ENCODE data around the gene SNRPA1.

SNRPA1 gene

DNA sequence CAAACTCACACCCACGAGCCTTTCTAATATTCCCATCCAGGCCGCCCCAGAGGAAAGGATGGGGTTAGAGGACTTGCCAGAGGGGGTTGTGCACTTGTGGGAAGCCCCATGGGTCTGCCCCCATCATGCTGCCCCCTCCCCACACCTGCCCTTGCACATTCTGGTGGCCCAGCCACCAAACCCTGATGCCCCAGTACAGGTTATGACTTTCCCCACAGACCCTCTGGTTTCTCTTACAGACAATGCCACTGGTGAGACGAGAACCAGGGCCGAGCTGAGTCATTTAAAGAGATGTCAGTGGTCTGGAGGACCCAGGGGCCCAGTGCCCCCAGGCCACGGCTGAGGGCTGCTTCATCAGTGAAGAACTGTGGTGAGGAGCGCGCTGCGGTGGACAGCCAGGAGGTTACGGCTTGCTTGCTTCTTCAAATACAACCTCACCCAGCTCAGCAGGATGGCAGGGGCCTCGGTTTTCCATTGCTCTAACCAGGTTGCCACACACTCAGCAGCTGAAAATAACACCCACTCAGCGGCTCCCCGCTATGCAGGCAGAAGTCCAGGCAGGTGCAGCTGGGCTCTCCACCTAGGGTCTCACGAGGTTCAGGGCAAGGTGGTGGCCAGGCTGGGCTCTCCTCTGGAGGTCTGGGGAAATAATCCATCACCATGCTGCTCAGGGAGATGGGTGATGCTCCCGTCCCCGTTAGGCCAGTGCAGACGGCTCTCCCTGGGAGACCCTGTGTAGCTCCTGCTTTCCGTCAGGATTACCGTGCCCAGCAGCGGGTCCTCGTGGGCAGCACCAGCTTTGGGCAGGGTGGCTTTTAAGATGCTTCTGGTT is 13.8 kb upstream of the SNRPA1 start:
- H3K27me3 ChIP-seq (ENCODE audit: insufficient read depth, low read length) = no peaks in the 10 kb centered on the region
- H3K4me3 ChIP-seq (ENCODE audit: low read depth, low read length) = no peak overlapping the region
- no peak overlapping the region for H2AFZ ChIP-seq (ENCODE audit: low read length, unreplicated experiment)
- H3K36me3 ChIP-seq (ENCODE audit: insufficient read depth, low read length) = no peaks in the 10 kb centered on the region
- no peaks in the 10 kb centered on the region for H3K79me2 ChIP-seq (ENCODE audit: control insufficient read depth, insufficient read depth, low read length, unreplicated experiment)
- no peaks in the 10 kb centered on the region for H3K4me1 ChIP-seq (ENCODE audit: control insufficient read depth, insufficient read depth, low read length, unreplicated experiment)
- no peak overlapping the region for H3K27ac ChIP-seq (ENCODE audit: low read depth, low read length)

DNA sequence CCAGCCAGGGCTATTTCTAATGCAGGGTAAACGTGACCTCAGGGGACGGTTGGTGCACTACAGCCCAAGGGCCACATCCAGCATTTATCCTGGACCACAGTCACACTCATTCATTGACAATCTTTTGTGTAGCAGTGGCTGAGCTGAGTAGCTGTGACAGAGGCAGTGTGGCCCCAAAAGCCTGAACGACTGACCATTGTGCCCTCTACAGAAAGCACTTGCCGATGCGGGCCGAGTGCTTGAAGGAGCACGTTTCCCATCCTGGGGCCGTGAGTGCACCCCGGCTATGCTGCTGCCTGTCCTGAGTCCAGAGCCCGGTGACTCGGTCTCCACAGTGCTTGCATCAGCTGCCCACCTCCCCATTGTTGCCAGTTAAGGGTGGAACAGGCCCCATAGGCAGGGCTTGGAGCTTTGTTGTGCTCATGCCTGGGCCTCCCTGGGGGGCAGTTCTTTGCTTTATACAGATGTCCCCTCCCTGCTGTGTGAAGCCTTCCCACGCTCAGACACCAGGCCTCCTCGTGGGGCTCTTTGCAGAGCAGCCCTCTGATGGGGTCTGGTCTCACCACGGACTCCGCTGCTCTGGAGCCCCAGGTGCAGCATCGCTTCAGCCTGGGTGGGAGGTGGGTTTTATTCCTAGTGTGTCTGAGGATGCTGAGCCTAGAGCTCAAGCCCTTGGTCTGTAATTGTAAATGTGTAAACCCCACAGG is 13.0 kb upstream of the SNRPA1 start:
- Histone ChIP-seq H3K79me2 (ENCODE audit: control insufficient read depth, insufficient read depth, low read length, unreplicated experiment) (no peaks in the 10 kb centered on the region), H3K27me3 (ENCODE audit: insufficient read depth, low read length) (no peaks in the 10 kb centered on the region), H3K4me3 (ENCODE audit: low read depth, low read length) (no peak overlapping the region), H3K4me1 (ENCODE audit: control insufficient read depth, insufficient read depth, low read length, unreplicated experiment) (no peaks in the 10 kb centered on the region), H3K36me3 (ENCODE audit: insufficient read depth, low read length) (no peaks in the 10 kb centered on the region), H2AFZ (ENCODE audit: low read length, unreplicated experiment) (no peak overlapping the region), H3K27ac (ENCODE audit: low read depth, low read length) (no peak overlapping the region)

DNA sequence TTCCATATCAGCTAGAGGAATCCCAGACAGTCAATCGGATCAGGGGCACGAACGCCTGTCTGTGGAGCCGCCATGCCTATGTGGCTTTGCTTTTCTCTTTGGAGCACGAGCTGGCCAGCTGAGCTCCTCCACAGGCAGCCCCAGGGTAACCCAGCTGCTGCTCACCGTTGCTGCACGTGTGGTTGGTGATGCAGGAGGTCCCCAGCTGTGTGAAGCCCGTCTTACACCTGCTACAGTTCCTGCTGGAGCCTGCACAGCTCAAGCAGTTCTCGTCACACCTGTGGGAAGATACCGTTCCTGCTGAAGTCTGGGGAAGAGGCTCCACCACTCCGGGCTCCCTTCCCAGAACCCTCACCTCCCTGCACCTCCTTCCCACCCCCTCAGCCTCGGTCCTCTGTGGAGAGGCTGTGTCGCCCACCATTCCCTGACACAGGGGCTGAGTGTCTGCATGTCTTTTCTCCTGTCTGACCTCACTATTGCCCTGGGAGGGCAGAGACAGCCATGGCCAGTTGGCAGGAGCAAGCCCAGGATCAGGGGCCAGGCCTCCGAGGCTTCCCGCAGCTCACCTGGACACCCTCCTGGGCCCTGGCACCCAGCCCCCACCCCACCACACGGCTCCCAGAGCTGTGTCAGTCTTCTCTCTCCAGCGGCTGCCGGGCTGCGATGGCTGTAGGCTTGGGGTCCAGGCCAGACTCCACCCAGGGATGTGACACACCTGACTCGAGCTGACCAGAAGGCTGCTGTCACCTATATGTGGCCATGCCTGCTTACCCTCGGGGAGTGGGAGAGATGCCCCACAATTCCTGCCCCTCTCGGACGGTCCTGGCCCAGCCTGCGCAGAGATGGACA is 12.2 kb upstream of the SNRPA1 start:
- Histone ChIP-seq H3K36me3 (ENCODE audit: insufficient read depth, low read length) (no peaks in the 10 kb centered on the region), H3K27ac (ENCODE audit: low read depth, low read length) (no peak overlapping the region), H3K4me3 (ENCODE audit: low read depth, low read length) (no peak overlapping the region), H3K4me1 (ENCODE audit: control insufficient read depth, insufficient read depth, low read length, unreplicated experiment) (no peaks in the 10 kb centered on the region), H3K27me3 (ENCODE audit: insufficient read depth, low read length) (no peaks in the 10 kb centered on the region), H2AFZ (ENCODE audit: low read length, unreplicated experiment) (no peak overlapping the region), H3K79me2 (ENCODE audit: control insufficient read depth, insufficient read depth, low read length, unreplicated experiment) (no peaks in the 10 kb centered on the region)

DNA sequence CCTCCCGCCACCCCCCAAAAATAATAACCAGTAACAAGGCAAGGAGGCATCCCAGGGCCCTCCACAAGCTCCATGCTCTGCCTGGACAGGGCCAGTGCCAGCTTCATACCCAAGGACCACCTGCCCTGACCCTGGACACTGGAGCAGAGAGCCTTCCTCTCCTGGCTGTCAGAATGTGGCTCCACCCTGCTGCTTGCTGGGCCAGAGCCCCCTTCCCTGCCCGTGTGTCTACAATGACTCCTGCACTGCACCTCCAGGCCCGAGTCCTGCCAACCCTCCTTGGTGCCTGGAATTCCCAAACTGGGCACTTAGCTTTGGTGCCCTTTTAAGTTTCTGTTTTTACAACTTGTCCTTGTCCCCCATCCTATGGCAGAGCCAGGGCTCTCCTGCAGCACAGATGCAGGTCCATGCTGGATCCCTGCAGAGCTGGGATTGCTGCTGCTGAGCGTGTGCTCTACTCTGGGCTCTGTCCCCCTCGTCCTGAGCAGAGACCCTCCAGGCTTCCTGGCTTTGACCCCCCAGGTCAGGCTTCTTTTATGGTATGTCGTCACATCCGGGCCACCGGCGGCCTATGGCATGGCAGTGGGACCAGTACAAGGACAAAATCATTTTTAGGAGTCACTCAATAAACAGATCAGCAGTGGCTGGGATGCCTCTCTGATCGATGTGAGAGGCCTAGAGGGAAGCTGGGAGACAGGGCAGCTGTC is 11.4 kb upstream of the SNRPA1 start:
- no peaks in the 10 kb centered on the region for H3K36me3 ChIP-seq (ENCODE audit: insufficient read depth, low read length)

DNA sequence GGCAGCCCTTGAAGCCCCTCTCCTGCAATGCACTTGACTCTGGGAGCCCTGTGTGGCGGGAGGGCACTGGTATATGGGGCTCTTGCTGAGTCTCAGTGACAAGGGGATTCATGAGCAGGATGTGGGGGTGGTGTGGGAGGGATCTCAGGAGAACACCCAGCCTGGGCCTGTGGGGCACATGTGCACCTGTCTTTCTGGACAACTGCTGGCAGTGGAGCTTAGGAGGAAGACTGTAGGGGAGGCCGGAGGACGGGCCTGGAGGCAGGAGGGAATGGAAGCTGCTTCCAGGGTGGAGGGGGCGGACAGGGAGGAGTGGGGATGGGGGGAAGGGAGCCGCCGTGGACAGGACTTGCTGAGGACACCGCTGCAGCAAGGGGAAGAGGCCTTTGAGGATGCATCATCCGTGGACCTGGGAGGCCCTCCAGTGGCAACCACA is 10.8 kb upstream of the SNRPA1 start:
- no peak overlapping the region for H2AFZ ChIP-seq (ENCODE audit: low read length, unreplicated experiment)
- no peak overlapping the region for H3K27ac ChIP-seq (ENCODE audit: low read depth, low read length)
- H3K4me3 ChIP-seq (ENCODE audit: low read depth, low read length) = no peak overlapping the region
- H3K36me3 ChIP-seq (ENCODE audit: insufficient read depth, low read length) = no peaks in the 10 kb centered on the region
- no peaks in the 10 kb centered on the region for H3K4me1 ChIP-seq (ENCODE audit: control insufficient read depth, insufficient read depth, low read length, unreplicated experiment)
- H3K79me2 ChIP-seq (ENCODE audit: control insufficient read depth, insufficient read depth, low read length, unreplicated experiment) = no peaks in the 10 kb centered on the region
- H3K27me3 ChIP-seq (ENCODE audit: insufficient read depth, low read length) = no peaks in the 10 kb centered on the region

More for the DNA sequence above, 11.4 kb upstream of the SNRPA1 start:
- Histone ChIP-seq H3K27ac (ENCODE audit: low read depth, low read length) (no peak overlapping the region), H3K79me2 (ENCODE audit: control insufficient read depth, insufficient read depth, low read length, unreplicated experiment) (no peaks in the 10 kb centered on the region), H2AFZ (ENCODE audit: low read length, unreplicated experiment) (no peak overlapping the region), H3K4me1 (ENCODE audit: control insufficient read depth, insufficient read depth, low read length, unreplicated experiment) (no peaks in the 10 kb centered on the region), H3K4me3 (ENCODE audit: low read depth, low read length) (no peak overlapping the region), H3K27me3 (ENCODE audit: insufficient read depth, low read length) (no peaks in the 10 kb centered on the region)

DNA sequence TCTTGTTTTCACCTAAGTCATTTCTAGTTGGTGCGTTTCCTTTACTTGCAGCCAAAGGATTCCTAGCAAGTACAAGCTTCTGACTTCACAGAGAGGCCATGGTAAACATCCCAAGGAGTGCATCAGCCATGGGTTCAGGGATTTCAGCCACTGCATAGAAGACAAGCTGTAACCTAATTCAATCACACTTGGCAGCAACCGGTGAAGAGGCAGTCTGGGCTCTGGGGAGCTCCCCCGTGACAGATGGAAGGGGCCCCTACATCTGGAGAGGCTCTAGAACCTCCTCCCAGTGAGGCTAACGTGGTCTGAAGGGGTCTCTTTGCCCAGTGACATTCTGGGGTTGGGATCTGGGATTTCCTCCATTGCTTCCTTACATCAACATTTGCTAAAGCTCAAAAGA is 8.4 kb upstream of the SNRPA1 start:
- peaks cover under 1% of the 10 kb centered on the region for H3K79me2 ChIP-seq (ENCODE audit: control insufficient read depth, insufficient read depth, low read length, unreplicated experiment)
- H3K27ac ChIP-seq (ENCODE audit: low read depth, low read length) = no peak overlapping the region
- no peaks in the 10 kb centered on the region for H3K4me1 ChIP-seq (ENCODE audit: control insufficient read depth, insufficient read depth, low read length, unreplicated experiment)
- no peak overlapping the region for H3K4me3 ChIP-seq (ENCODE audit: low read depth, low read length)
- H3K27me3 ChIP-seq (ENCODE audit: insufficient read depth, low read length) = no peaks in the 10 kb centered on the region
- no peaks in the 10 kb centered on the region for H3K36me3 ChIP-seq (ENCODE audit: insufficient read depth, low read length)
- H2AFZ ChIP-seq (ENCODE audit: low read length, unreplicated experiment) = no peak overlapping the region

DNA sequence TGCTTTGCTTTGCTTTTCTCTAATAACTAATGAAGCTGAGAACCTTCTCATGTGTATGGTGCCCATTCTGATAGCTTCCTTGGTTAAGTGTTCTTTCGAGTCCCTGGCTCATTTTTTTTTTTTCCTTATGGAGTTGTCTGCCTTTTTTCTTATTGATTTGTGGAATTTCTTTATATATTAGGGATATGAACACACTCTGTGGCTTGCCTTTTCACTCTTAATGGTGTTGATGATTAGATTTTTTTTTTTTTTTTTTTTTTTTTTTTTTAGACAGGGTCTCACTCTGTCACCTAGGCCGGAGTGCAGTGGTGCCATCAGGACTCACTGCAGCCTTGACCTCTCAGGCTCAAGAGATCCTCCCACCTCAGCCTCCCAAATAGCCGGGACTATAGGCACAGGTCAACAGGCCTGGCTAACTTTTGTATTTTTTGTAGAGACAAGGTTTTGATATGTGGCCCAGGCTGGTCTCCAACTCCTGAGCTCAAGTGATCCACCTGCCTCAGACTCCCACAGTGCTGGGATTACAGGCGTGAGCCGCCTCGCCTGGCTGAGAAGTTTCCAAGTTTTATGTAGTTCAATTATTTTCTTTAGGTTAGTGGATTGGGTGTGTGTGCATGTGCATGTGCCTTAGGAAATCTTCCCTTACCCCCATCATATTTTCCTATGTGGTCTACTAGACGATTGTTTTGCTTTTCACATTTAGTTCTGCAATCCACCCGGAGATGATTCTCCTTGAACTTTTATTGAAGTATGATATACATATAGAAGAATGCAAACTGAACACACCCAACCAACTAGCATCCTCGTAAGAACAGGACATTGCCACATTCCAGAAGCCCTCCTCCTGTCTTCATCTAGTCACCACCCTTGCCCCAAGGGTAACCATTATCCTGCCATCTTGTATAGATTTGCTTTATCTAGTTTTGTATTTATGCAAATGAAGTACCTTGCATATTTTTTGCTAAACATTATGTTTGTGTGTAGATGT is 1.7 kb upstream of the SNRPA1 start:
- Histone ChIP-seq H3K36me3 (ENCODE audit: insufficient read depth, low read length) (peaks cover 3% of the 10 kb centered on the region; the same call in 1 of the 2 replicates), H3K4me3 (ENCODE audit: low read depth, low read length) (peak overlapping the region; percentile 98), H3K4me1 (ENCODE audit: control insufficient read depth, insufficient read depth, low read length, unreplicated experiment) (peaks cover 16% of the 10 kb centered on the region), H3K27ac (ENCODE audit: low read depth, low read length) (peak overlapping the region; percentile 62), H2AFZ (ENCODE audit: low read length, unreplicated experiment) (peak overlapping the region; percentile 74), H3K79me2 (ENCODE audit: control insufficient read depth, insufficient read depth, low read length, unreplicated experiment) (peaks cover 40% of the 10 kb centered on the region), H3K27me3 (ENCODE audit: insufficient read depth, low read length) (no peaks in the 10 kb centered on the region)

DNA sequence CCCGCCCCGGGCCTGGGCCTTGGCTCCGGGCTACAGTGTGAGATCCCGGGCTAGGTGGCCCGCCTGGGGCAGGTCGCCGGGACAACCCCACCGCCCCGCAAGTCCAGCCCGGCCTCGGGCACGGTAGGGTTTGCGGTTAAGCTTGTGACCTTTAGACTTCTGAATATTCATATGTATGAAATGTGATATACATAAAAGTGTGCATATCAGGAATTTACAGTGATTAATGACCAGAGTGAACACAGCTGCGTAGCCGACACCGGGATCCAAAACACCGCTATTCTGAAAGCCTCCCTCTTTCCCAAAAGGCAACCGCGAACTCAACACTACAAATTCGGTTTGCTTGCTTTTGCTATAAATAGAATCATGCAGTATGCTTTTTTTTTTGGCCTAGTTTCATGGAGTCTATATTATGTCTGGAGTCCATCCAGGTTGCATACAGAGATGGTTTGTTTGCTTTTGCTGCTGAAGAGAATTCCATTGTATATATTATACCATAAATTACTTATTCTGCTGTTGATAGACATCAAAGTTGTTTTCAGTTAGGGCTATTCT is 636 bp upstream of the SNRPA1 start:
- H3K36me3 ChIP-seq (ENCODE audit: insufficient read depth, low read length) = peaks cover 3% of the 10 kb centered on the region; the same call in 1 of the 2 replicates
- no peaks in the 10 kb centered on the region for H3K27me3 ChIP-seq (ENCODE audit: insufficient read depth, low read length)
- peak overlapping the region; percentile 74 for H2AFZ ChIP-seq (ENCODE audit: low read length, unreplicated experiment)
- H3K27ac ChIP-seq (ENCODE audit: low read depth, low read length) = peak overlapping the region; percentile 62
- peaks cover 49% of the 10 kb centered on the region for H3K79me2 ChIP-seq (ENCODE audit: control insufficient read depth, insufficient read depth, low read length, unreplicated experiment)
- H3K4me3 ChIP-seq (ENCODE audit: low read depth, low read length) = peak overlapping the region; percentile 98
- peaks cover 16% of the 10 kb centered on the region for H3K4me1 ChIP-seq (ENCODE audit: control insufficient read depth, insufficient read depth, low read length, unreplicated experiment)

DNA sequence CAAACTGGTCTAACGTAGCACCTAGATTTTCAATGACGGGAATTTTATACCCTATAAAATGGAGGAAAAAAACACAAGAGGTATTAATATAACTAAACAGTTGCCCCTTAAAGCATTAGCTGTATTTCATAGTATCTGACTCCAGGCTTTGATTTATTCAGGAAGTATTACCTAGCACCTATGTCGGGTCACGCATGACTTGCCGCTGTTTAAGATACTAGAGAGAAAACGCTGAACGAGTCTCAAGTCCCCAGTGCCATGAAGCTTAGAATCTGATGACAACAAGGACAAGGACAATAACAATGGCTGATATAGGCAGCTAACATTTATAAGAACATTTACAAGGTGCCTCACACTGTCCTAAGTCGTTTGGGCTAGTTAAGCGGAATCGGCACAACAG is 1.9 kb downstream of the SNRPA1 start:
- peaks cover 13% of the 10 kb centered on the region; the same call in 1 of the 2 replicates for H3K36me3 ChIP-seq (ENCODE audit: insufficient read depth, low read length)
- H3K79me2 ChIP-seq (ENCODE audit: control insufficient read depth, insufficient read depth, low read length, unreplicated experiment) = peaks cover 68% of the 10 kb centered on the region
- no peaks in the 10 kb centered on the region for H3K27me3 ChIP-seq (ENCODE audit: insufficient read depth, low read length)
- H3K27ac ChIP-seq (ENCODE audit: low read depth, low read length) = no peak overlapping the region
- no peak overlapping the region for H2AFZ ChIP-seq (ENCODE audit: low read length, unreplicated experiment)
- peaks cover 16% of the 10 kb centered on the region for H3K4me1 ChIP-seq (ENCODE audit: control insufficient read depth, insufficient read depth, low read length, unreplicated experiment)
- peak overlapping the region; percentile 98 for H3K4me3 ChIP-seq (ENCODE audit: low read depth, low read length)

Data from ACC112 (cell line).